Subcutaneous abdominal adipose tissue (tissue), 5 donors: ENCODE data around the gene C1QTNF4.
A peak's percentile ranks its signal among the peaks of the same experiment; 100 is the strongest.

ENCODE experiments used
- H3K27ac ChIP-seq: one replicate; pipeline ENCODE4 v1.7.0; 2013; ENCODE audit warnings: low read depth, mild to moderate bottlenecking, inconsistent platforms, low read length, moderate library complexity
- H3K27me3 ChIP-seq, 5 donors: one replicate each; pipeline ENCODE4 v1.7.0; 2013; ENCODE audit warnings: low read length in 5 of 5, inconsistent platforms in 1 of 5; ENCODE audit not compliant: control insufficient read depth in 5 of 5, insufficient read depth in 4 of 5
- H3K36me3 ChIP-seq, 5 donors: one replicate each; pipeline ENCODE4 v1.7.0; 2013; ENCODE audit warnings: low read length in 5 of 5; ENCODE audit not compliant: control insufficient read depth in 5 of 5, insufficient read depth in 5 of 5
- H3K4me1 ChIP-seq, 5 donors: one replicate each; pipeline ENCODE4 v1.7.0; 2013; ENCODE audit warnings: low read length in 5 of 5, mild to moderate bottlenecking in 3 of 5, moderate library complexity in 1 of 5; ENCODE audit not compliant: control insufficient read depth in 5 of 5, insufficient read depth in 5 of 5
- H3K4me3 ChIP-seq, 5 donors: one replicate each; pipeline ENCODE4 v1.7.0; 2013; ENCODE audit warnings: low read length in 5 of 5, low read depth in 1 of 5
- H3K9ac ChIP-seq, 5 donors: one replicate each; pipeline ENCODE4 v1.7.0; 2013; ENCODE audit warnings: low read length in 5 of 5, mild to moderate bottlenecking in 4 of 5, moderate library complexity in 3 of 5
- H3K9me3 ChIP-seq, 5 donors: one replicate each; pipeline ENCODE4 v1.7.0; 2013; ENCODE audit warnings: low read length in 5 of 5; ENCODE audit not compliant: control insufficient read depth in 5 of 5
- donor health status: healthy.
- donor health status: healthy.
- donor health status: healthy.
- donor health status: healthy.
- donor health status: healthy.

C1QTNF4 gene

DNA sequence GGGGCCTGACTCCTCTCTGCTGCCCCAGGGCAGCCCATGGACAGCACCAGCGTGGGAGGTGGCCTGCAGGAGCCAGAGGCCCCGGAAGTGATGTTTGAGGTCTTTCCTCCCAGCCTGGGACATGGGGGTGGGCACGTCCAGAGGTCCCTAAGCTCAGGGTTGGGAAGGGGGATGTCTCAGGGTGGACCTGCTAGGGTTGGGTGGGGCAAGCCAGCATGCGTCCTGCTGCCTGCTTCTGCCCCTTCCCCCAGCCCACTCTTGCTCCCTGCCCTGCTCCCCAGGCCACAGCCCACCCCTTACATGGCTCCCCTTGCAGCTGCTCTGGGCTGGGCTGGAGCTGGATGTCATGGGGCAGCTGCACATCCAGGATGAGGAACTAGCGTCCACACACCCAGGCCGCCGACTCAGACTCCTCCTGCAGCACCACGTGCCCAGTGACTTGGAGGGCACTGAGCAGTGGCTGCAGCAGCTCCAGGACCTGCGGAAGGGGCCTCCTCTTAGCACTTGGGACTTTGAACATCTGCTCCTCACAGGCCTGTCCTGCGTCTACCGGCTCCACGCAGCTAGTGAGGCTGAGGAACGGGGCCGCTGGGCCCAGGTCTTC lies 6.4 kb downstream of the C1QTNF4 start:
- Histone ChIP-seq H3K27ac (no peak overlapping the region), H3K27me3 (peaks cover 0 to 20% (median 7%) of the 10 kb centered on the region in 5 donors), H3K4me1 (peaks cover 0 to 34% (median 18%) of the 10 kb centered on the region in 5 donors), H3K9ac (no peak overlapping the region), H3K4me3 (peak overlapping the region in 3 of 5 donors; percentile 18 to 47 (median 24)), H3K36me3 (peaks cover 0 to 29% (median 23%) of the 10 kb centered on the region in 5 donors), H3K9me3 (peaks cover 0 to 4% (median 0%) of the 10 kb centered on the region in 5 donors)

DNA sequence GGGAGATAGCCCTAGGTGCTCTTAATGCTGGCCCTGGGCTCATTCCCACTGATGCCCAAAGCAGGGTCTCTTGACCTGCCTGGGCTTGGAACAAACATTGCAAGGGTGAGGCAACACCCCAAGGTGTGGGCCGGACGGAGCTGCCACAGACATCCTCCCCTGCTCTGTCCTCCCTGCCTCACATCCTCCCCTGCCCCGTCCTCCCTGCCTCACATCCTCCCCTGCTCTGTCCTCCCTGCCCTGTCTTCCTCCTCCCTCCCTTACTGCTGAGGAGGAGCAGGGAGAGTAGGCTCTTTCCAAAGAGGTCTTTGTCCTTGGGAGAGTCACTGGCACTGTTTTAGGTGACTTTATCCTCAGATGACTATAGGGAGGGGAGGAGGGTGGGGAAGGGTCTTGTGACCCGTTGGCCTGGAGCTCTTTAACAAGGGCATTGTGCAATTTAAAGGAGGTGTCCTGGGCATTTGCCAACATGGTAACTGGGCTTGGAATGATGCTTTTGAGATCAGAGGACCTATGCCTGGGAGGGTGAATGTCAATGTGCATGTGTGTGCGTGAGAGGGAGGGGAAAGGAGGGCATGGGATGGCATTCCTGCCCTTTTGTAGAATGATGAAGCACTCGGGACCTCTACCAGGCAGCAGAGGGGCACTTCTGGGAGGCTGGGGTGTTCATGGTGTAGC lies 7.0 kb downstream of the C1QTNF4 start:
- H3K9ac ChIP-seq, result no peak overlapping the region
- peaks cover 0 to 32% (median 18%) of the 10 kb centered on the region in 5 donors for H3K4me1 ChIP-seq
- H3K36me3 ChIP-seq, result peaks cover 0 to 35% (median 29%) of the 10 kb centered on the region in 5 donors
- peaks cover 0 to 4% (median 0%) of the 10 kb centered on the region in 5 donors for H3K9me3 ChIP-seq
- H3K27ac ChIP-seq, result no peak overlapping the region
- H3K4me3 ChIP-seq, result peak overlapping the region in 3 of 5 donors; percentile 16 to 27 (median 24)
- peaks cover 0 to 14% (median under 1%) of the 10 kb centered on the region in 5 donors for H3K27me3 ChIP-seq

DNA sequence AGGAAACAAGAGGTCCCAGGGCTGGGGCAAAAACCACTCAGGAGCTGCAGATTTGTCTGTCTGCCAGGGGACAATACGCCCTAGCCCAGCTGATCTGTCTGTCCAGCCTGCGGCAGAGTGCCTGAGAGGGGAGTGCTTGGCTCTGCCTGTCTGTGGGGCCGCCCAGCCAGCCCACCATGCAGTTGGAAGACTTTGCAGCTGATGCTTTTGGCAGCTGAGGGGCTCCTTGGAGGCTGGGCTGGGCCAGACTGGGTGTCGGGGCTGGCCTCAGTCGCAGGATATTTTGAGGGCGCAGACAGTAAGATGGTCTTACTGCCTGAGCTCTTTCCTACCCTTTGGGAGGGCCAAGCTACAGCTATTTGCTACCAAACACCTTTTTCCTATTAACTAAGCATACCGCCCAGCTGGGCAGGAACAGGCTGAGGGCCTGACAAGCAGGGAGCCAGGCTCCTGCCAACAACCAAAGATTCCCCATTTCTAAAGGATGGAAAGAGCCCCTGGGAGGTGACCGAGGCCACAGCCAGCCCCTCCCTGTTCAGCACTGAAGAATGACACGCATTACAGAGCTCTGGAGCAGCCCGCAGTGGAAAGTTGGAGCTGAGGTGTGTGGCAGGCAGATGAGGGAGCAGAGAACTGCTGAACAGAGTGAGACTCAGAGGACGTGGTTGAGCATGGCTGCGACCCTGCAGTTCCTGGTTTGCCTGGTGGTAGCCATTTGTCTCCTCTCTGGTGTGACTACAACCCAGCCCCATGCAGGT lies 7.9 kb downstream of the C1QTNF4 start, which contains the start of gene FAM180B:
Gene FAM180B (plus strand): TSS at position 581 of the 758 bp plus-strand sequence. CDS start 91 bp downstream, at position 672.
- Histone ChIP-seq H3K9ac (no peak within 1 kb of the TSS), H3K27me3 (peaks cover 0 to 13% (median 0%) of the 10 kb centered on the region in 5 donors), H3K9me3 (peaks cover 0 to 4% (median 0%) of the 10 kb centered on the region in 5 donors), H3K4me1 (peaks cover 0 to 32% (median 18%) of the 10 kb centered on the region in 5 donors), H3K27ac (no peak within 1 kb of the TSS), H3K36me3 (peaks cover 5 to 44% (median 38%) of the 10 kb centered on the region in 5 donors), H3K4me3 (peak within 1 kb of the TSS in 4 of 5 donors; percentile 1 to 27 (median 20))

DNA sequence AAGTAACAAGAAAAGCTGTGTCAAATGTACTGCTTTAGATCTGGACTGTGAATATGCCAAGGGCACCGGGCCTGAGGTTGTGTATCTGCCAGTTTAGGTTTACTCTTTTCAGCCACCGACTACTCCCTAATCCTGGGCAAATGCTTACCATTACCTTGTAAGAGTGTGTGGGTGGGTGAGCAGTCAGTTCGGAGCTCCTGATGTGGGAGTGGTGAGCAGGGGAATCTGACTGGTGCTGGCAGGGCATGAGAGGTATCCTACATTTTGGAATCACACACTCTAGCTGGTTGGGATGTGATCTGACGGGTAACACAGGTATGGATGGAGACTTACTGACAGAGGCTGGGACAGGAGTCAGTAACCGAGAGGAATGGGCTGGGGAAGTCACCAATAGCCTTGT lies 10.4 kb downstream of the C1QTNF4 start:
- Histone ChIP-seq H3K27me3 (peaks cover 0 to 1% (median 0%) of the 10 kb centered on the region in 5 donors), H3K9me3 (no peaks in the 10 kb centered on the region), H3K27ac (no peak overlapping the region), H3K4me1 (peaks cover 5 to 46% (median 29%) of the 10 kb centered on the region in 5 donors), H3K9ac (no peak overlapping the region), H3K4me3 (no peak overlapping the region), H3K36me3 (peaks cover 5 to 56% (median 44%) of the 10 kb centered on the region in 5 donors)

DNA sequence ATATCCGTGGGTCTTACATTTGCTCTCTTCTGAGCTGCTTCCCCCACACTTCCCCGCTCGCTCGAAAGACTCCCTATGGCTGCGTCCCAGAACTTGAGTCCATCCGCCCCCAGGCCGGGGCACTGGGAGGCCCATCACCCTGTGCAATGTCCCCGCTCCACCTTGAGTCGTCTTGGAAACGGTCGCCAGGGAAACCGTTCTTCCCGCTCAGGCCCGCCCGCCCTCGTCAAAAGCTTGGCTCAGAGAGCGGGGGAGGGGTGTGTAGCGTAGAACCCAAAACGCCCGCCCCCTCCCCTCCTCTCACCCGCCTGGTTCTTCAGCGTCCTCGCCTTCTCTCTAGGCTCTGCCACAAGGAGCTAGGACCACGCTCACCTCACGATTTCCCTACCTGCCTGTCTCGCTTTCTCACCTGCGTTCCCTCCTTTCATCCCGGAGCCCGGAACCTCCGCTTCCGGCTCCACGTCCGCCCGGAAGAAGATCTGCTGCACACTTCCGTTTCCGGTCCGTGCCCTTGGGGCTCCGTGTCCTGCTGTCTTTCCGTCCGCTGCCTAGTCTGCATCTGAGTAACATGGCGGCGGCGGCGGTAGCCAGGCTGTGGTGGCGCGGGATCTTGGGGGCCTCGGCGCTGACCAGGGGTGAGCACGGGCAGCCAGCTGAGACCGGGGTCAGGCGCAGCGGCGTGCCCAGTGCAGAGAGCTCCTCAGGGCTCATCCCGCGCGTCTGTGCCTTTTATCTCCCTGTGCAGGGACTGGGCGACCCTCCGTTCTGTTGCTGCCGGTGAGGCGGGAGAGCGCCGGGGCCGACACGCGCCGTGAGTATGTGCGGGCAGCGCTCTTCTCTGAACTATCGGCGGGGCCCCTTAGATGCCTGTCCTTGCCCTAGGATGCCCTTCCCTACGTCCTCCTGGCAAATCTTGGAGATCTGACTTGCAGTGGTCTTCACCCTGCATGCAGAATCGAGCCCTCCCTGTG lies 15.4 kb downstream of the C1QTNF4 start, which contains the start of the genes KBTBD4 and NDUFS3:
Gene KBTBD4 (minus strand): TSS at position 447 of the 971 bp plus-strand sequence. CDS start 19 bp downstream, at position 428.
Gene NDUFS3 (plus strand): TSS at position 551 of the 971 bp plus-strand sequence. CDS start 18 bp downstream, at position 569.
- no peaks in the 10 kb centered on the region for H3K9me3 ChIP-seq
- H3K36me3 ChIP-seq, result peaks cover 8 to 57% (median 48%) of the 10 kb centered on the region in 5 donors

DNA sequence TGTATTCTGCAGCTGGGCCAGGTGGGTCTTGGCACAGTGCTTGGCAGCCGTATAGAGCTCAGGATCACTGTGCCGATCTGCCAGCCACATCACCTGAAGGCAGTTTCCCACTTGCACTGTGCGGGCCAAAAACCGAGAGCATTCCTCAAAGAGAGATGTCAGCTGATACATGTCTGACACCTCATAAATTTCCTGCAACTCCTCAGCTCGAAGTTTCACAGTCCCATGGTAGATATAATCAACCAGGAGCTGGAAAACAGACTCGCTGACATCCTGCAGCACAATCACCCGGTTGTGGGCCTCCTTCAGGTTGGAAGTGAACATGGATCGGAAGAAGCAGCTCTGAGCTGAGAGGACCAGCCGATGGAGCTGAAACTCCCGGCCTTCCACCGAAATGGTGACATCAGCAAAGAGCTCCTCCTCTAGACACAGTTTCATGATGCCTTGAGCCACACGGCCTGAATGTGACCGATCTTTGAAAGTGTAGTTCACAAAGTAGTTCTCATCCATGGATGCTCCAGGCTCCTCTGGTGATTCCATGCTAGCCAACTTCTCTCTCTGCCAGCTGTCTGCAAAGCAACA lies 16.7 kb downstream of the C1QTNF4 start:
- Histone ChIP-seq H3K9me3 (no peaks in the 10 kb centered on the region), H3K27me3 (no peaks in the 10 kb centered on the region), H3K36me3 (peaks cover 11 to 57% (median 48%) of the 10 kb centered on the region in 5 donors), H3K4me3 (peak overlapping the region in 4 of 5 donors; percentile 89 to 96 (median 94)), H3K4me1 (peaks cover 19 to 42% (median 41%) of the 10 kb centered on the region in 5 donors), H3K9ac (peak overlapping the region in 2 of 5 donors; percentile 22 to 89), H3K27ac (no peak overlapping the region)

More for the DNA sequence above, 15.4 kb downstream of the C1QTNF4 start, which contains the start of the genes KBTBD4 and NDUFS3:
- peak within 1 kb of the TSS; percentile 57 to 94 (median 89) for H3K9ac ChIP-seq
- peak within 1 kb of the TSS; percentile 84 for H3K27ac ChIP-seq
- H3K4me1 ChIP-seq, result peaks cover 15 to 34% (median 29%) of the 10 kb centered on the region in 5 donors
- peak within 1 kb of the TSS; percentile 89 to 99 (median 96) for H3K4me3 ChIP-seq
- H3K27me3 ChIP-seq, result no peaks in the 10 kb centered on the region

DNA sequence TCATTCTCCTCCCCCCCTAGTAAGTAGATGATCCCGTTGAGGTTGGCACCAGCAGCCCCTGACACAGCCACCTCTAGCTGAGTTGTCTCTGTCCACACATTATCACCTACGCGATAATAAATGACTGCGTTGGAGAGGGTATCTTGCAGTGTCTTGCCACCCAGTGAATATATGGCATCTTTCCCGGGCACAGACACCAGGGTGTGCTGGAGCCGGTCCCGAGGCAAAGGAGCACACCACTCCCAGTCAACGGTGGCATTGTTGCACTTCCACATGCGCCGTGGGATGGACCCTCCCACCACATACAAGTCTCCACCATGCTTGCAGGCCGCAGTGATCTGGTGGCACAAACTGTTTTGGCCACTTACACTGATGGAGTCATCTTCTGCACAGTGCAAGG lies 20.9 kb downstream of the C1QTNF4 start:
- no peak overlapping the region for H3K27ac ChIP-seq
- no peaks in the 10 kb centered on the region for H3K9me3 ChIP-seq
- H3K27me3 ChIP-seq, result no peaks in the 10 kb centered on the region
- no peak overlapping the region for H3K4me3 ChIP-seq
- no peak overlapping the region for H3K9ac ChIP-seq
- H3K4me1 ChIP-seq, result peaks cover 13 to 50% (median 43%) of the 10 kb centered on the region in 5 donors
- peaks cover 6 to 58% (median 36%) of the 10 kb centered on the region in 5 donors for H3K36me3 ChIP-seq

DNA sequence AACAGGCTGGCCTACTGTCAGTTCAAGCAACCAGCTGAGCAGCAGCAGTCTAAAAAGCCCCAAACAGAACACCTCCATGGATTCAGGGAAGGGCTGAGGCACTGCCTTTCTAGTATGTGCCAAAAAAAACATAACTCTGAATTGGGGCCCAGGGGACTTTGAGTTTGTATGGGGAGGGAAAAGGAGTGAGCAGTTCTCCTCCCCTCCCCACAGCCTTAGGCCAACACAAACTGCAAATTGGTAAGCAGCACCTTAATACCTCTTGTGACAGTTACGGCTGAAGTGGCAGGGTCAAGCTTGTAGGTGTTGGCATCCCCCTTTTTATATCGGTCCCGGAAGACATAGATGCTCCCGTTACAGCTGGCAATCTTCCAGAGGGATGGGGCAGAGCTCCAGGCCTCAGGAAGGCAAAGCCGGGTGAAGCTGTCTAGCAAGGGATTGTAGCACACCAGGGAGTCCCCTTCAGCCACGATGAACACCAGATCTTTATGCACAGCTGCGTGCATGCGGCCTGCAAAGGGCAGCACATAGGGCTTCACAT lies 21.4 kb downstream of the C1QTNF4 start:
- H3K9me3 ChIP-seq, result no peaks in the 10 kb centered on the region
- no peaks in the 10 kb centered on the region for H3K27me3 ChIP-seq
- H3K9ac ChIP-seq, result peak overlapping the region in 1 of 5 donors; percentile 31
- peak overlapping the region; percentile 52 for H3K27ac ChIP-seq
- peaks cover 6 to 58% (median 36%) of the 10 kb centered on the region in 5 donors for H3K36me3 ChIP-seq
- peaks cover 8 to 44% (median 37%) of the 10 kb centered on the region in 5 donors for H3K4me1 ChIP-seq
- peak overlapping the region in 1 of 5 donors; percentile 12 for H3K4me3 ChIP-seq
